ENCODE data around the gene LCNL1.

The LCNL1 gene

GRCh38 chr9:136992819-136993369 is 10.1 kb downstream of the LCNL1 start:
- DNase-seq (ENCODE audit: low read depth) = no peak
- Histone ChIP-seq H3K9ac (ENCODE audit: low read length) (peak overlapping the region; percentile 84), H3K4me3 (ENCODE audit: low read length) (peak overlapping the region; percentile 88), H3K9me3 (ENCODE audit: control insufficient read depth, low read length) (no peaks in the 10 kb centered on the region), H3K27me3 (replicated peaks; ENCODE audit: control insufficient read depth, insufficient read depth, low read length) (no peaks in the 10 kb centered on the region), H3K36me3 (ENCODE audit: control insufficient read depth, insufficient read depth, low read length, severe bottlenecking) (no peaks in the 10 kb centered on the region), H3K4me1 (ENCODE audit: control insufficient read depth, insufficient read depth, low read length) (peaks cover 18% of the 10 kb centered on the region)

- DNase-seq (ENCODE audit: low read depth) = no peak
- peaks cover 28% of the 10 kb centered on the region for H3K4me1 ChIP-seq (ENCODE audit: control insufficient read depth, insufficient read depth, low read length)
- no peaks in the 10 kb centered on the region for H3K27me3 ChIP-seq (replicated peaks; ENCODE audit: control insufficient read depth, insufficient read depth, low read length)
- no peak overlapping the region for H3K9ac ChIP-seq (ENCODE audit: low read length)
- H3K36me3 ChIP-seq (ENCODE audit: control insufficient read depth, insufficient read depth, low read length, severe bottlenecking) = no peaks in the 10 kb centered on the region
- no peak overlapping the region for H3K4me3 ChIP-seq (ENCODE audit: low read length)
- H3K9me3 ChIP-seq (ENCODE audit: control insufficient read depth, low read length) = no peaks in the 10 kb centered on the region
These were observed 11.5 kb downstream of the LCNL1 start for GRCh38 chr9:136994180-136994887.

- DNase-seq (ENCODE audit: low read depth) = no peak
- Histone ChIP-seq H3K9me3 (ENCODE audit: control insufficient read depth, low read length) (no peaks in the 10 kb centered on the region), H3K27me3 (replicated peaks; ENCODE audit: control insufficient read depth, insufficient read depth, low read length) (no peaks in the 10 kb centered on the region), H3K4me3 (ENCODE audit: low read length) (peak overlapping the region; percentile 41), H3K36me3 (ENCODE audit: control insufficient read depth, insufficient read depth, low read length, severe bottlenecking) (no peaks in the 10 kb centered on the region), H3K4me1 (ENCODE audit: control insufficient read depth, insufficient read depth, low read length) (peaks cover 31% of the 10 kb centered on the region), H3K9ac (ENCODE audit: low read length) (peak overlapping the region; percentile 54)
These were observed 12.1 kb downstream of the LCNL1 start for GRCh38 chr9:136994888-136995230.

GRCh38 chr9:136995362-136995761 is 12.6 kb downstream of the LCNL1 start:
- no peaks in the 10 kb centered on the region for H3K36me3 ChIP-seq (ENCODE audit: control insufficient read depth, insufficient read depth, low read length, severe bottlenecking)
- no peaks in the 10 kb centered on the region for H3K9me3 ChIP-seq (ENCODE audit: control insufficient read depth, low read length)
- peaks cover 36% of the 10 kb centered on the region for H3K4me1 ChIP-seq (ENCODE audit: control insufficient read depth, insufficient read depth, low read length)
- no peaks in the 10 kb centered on the region for H3K27me3 ChIP-seq (replicated peaks; ENCODE audit: control insufficient read depth, insufficient read depth, low read length)
- peak overlapping the region; percentile 41 for H3K4me3 ChIP-seq (ENCODE audit: low read length)
- DNase-seq (ENCODE audit: low read depth) = no peak
- H3K9ac ChIP-seq (ENCODE audit: low read length) = peak overlapping the region; percentile 54

GRCh38 chr9:136995772-136996311 is 13.0 kb downstream of the LCNL1 start:
- peak overlapping the region; percentile 79 for H3K9ac ChIP-seq (ENCODE audit: low read length)
- H3K27me3 ChIP-seq (replicated peaks; ENCODE audit: control insufficient read depth, insufficient read depth, low read length) = no peaks in the 10 kb centered on the region
- peaks cover 39% of the 10 kb centered on the region for H3K4me1 ChIP-seq (ENCODE audit: control insufficient read depth, insufficient read depth, low read length)
- no peaks in the 10 kb centered on the region for H3K36me3 ChIP-seq (ENCODE audit: control insufficient read depth, insufficient read depth, low read length, severe bottlenecking)
- no peaks in the 10 kb centered on the region for H3K9me3 ChIP-seq (ENCODE audit: control insufficient read depth, low read length)
- DNase-seq (ENCODE audit: low read depth) = no peak
- H3K4me3 ChIP-seq (ENCODE audit: low read length) = peak overlapping the region; percentile 59

- no peak for DNase-seq (ENCODE audit: low read depth)
- no peaks in the 10 kb centered on the region for H3K36me3 ChIP-seq (ENCODE audit: control insufficient read depth, insufficient read depth, low read length, severe bottlenecking)
- H3K27me3 ChIP-seq (replicated peaks; ENCODE audit: control insufficient read depth, insufficient read depth, low read length) = no peaks in the 10 kb centered on the region
- H3K9ac ChIP-seq (ENCODE audit: low read length) = peak within 1 kb of the TSS; percentile 79
- H3K9me3 ChIP-seq (ENCODE audit: control insufficient read depth, low read length) = no peaks in the 10 kb centered on the region
- peak within 1 kb of the TSS; percentile 59 for H3K4me3 ChIP-seq (ENCODE audit: low read length)
- H3K4me1 ChIP-seq (ENCODE audit: control insufficient read depth, insufficient read depth, low read length) = peaks cover 39% of the 10 kb centered on the region
These were observed 13.8 kb downstream of the LCNL1 start, which contains the start of gene CLIC3 for GRCh38 chr9:136996361-136997292. TSS of gene CLIC3 (minus strand) at chr9:136996568. CDS start at chr9:136996543, 25 bp downstream.

GRCh38 chr9:136997371-136997770 is 14.6 kb downstream of the LCNL1 start:
- Histone ChIP-seq H3K4me3 (ENCODE audit: low read length) (no peak overlapping the region), H3K36me3 (ENCODE audit: control insufficient read depth, insufficient read depth, low read length, severe bottlenecking) (no peaks in the 10 kb centered on the region), H3K27me3 (replicated peaks; ENCODE audit: control insufficient read depth, insufficient read depth, low read length) (no peaks in the 10 kb centered on the region), H3K4me1 (ENCODE audit: control insufficient read depth, insufficient read depth, low read length) (peaks cover 39% of the 10 kb centered on the region), H3K9ac (ENCODE audit: low read length) (no peak overlapping the region), H3K9me3 (ENCODE audit: control insufficient read depth, low read length) (no peaks in the 10 kb centered on the region)
- DNase-seq (ENCODE audit: low read depth) = no peak

GRCh38 chr9:136997830-136998234 is 15.0 kb downstream of the LCNL1 start:
- no peak overlapping the region for H3K9ac ChIP-seq (ENCODE audit: low read length)

GRCh38 chr9:137000177-137000930 is 17.6 kb downstream of the LCNL1 start:
- H3K36me3 ChIP-seq (ENCODE audit: control insufficient read depth, insufficient read depth, low read length, severe bottlenecking) = no peaks in the 10 kb centered on the region
- DNase-seq (ENCODE audit: low read depth) = peak; percentile 75

More at GRCh38 chr9:136997830-136998234, 15.0 kb downstream of the LCNL1 start:
- Histone ChIP-seq H3K9me3 (ENCODE audit: control insufficient read depth, low read length) (no peaks in the 10 kb centered on the region), H3K36me3 (ENCODE audit: control insufficient read depth, insufficient read depth, low read length, severe bottlenecking) (no peaks in the 10 kb centered on the region), H3K27me3 (replicated peaks; ENCODE audit: control insufficient read depth, insufficient read depth, low read length) (no peaks in the 10 kb centered on the region), H3K4me3 (ENCODE audit: low read length) (no peak overlapping the region), H3K4me1 (ENCODE audit: control insufficient read depth, insufficient read depth, low read length) (peaks cover 37% of the 10 kb centered on the region)
- DNase-seq (ENCODE audit: low read depth) = no peak

GRCh38 chr9:137001857-137002645 is 19.3 kb downstream of the LCNL1 start:
- Histone ChIP-seq H3K9me3 (ENCODE audit: control insufficient read depth, low read length) (no peaks in the 10 kb centered on the region), H3K4me3 (ENCODE audit: low read length) (no peak overlapping the region), H3K9ac (ENCODE audit: low read length) (no peak overlapping the region), H3K27me3 (replicated peaks; ENCODE audit: control insufficient read depth, insufficient read depth, low read length) (no peaks in the 10 kb centered on the region), H3K4me1 (ENCODE audit: control insufficient read depth, insufficient read depth, low read length) (peaks cover 21% of the 10 kb centered on the region), H3K36me3 (ENCODE audit: control insufficient read depth, insufficient read depth, low read length, severe bottlenecking) (no peaks in the 10 kb centered on the region)
- DNase-seq (ENCODE audit: low read depth) = no peak

More at GRCh38 chr9:137000177-137000930, 17.6 kb downstream of the LCNL1 start:
- peaks cover 29% of the 10 kb centered on the region for H3K4me1 ChIP-seq (ENCODE audit: control insufficient read depth, insufficient read depth, low read length)
- no peaks in the 10 kb centered on the region for H3K27me3 ChIP-seq (replicated peaks; ENCODE audit: control insufficient read depth, insufficient read depth, low read length)
- H3K9me3 ChIP-seq (ENCODE audit: control insufficient read depth, low read length) = no peaks in the 10 kb centered on the region
- peak overlapping the region; percentile 67 for H3K9ac ChIP-seq (ENCODE audit: low read length)
- no peak overlapping the region for H3K4me3 ChIP-seq (ENCODE audit: low read length)

Measured in adipocyte (in vitro differentiated cells).